ENCODE results near the gene PNMA6A. TPM values are rescaled to one million over a fixed set of nuclear protein-coding genes. Genes with fewer than 3 reads are reported as not detected.
"Not testable (repeated sequence)": the region's sequence is repeated elsewhere in the genome, so short reads cannot be mapped to it uniquely, and the experiment has no call there.

The PNMA6A gene

DNA sequence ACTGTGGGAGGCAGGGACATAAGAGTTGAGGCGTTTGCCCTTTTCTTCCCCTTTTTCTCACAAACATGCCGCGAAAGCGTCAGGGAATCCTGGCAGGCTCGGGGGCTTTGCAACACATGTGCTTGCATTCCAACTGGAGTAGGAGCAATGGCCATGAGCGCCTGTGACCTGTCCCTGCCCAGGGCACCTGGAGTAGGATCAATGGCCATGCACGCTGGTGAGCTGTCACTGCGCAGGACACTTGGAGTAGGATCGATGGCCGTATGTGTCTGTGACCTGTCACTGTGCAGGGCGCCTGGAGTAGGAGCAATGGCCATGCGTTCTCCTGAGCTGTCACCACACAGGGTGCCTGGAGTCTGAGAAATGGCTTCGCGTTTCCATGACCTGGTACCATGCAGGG is 51.2 kb downstream of the PNMA6A start:
- not testable (repeated sequence) for H4K91ac ChIP-seq (ENCODE audit: low read depth, low read length, poor library complexity); H2BK120ac ChIP-seq (ENCODE audit: low read depth, low read length); H3K23ac ChIP-seq (ENCODE audit: low read depth, low read length, poor library complexity); H2AFZ ChIP-seq (ENCODE audit: low read length); H2AK5ac ChIP-seq (ENCODE audit: low read depth, low read length); H3K18ac ChIP-seq (ENCODE audit: low read length); H3K79me1 ChIP-seq (ENCODE audit: low read depth, low read length); H3K4me1 ChIP-seq (ENCODE audit: control insufficient read depth in 2 of 2, insufficient read depth in 1 of 2, low read depth in 1 of 2, low read length in 2 of 2); H3K27me3 ChIP-seq (ENCODE audit: control insufficient read depth in 3 of 3, insufficient read depth in 3 of 3, low read depth in 1 of 3, low read length in 3 of 3); H3K4me2 ChIP-seq (ENCODE audit: insufficient read depth, low read length, poor library complexity, severe bottlenecking); H3K4ac ChIP-seq (ENCODE audit: low read length); H3K9me3 ChIP-seq (replicated peaks in 1 of 2; ENCODE audit: control insufficient read depth in 2 of 2, insufficient read depth in 1 of 2, low read depth in 1 of 2, low read length in 2 of 2); H2BK5ac ChIP-seq (ENCODE audit: low read length); H3K4me3 ChIP-seq (ENCODE audit: low read length in 2 of 2); H3K14ac ChIP-seq (ENCODE audit: low read length); H3K9ac ChIP-seq (ENCODE audit: low read depth, low read length, poor library complexity); DNase-seq (ENCODE audit: low spot score); H3K27ac ChIP-seq (replicated peaks; ENCODE audit: low read length); H2BK12ac ChIP-seq (ENCODE audit: low read length); H3K36me3 ChIP-seq (replicated peaks in 1 of 2; ENCODE audit: control insufficient read depth in 2 of 2, insufficient read depth in 2 of 2, low read length in 2 of 2); H4K8ac ChIP-seq (ENCODE audit: low read depth, low read length); H2BK15ac ChIP-seq (ENCODE audit: low read length)
- no CpG with 5 or more reads among the region's 14 CpGs for WGBS, 2 donors (ENCODE audit: extremely low coverage in 2 of 2, insufficient read length in 2 of 2, insufficient replicate concordance in 1 of 2)

Small RNA genes lying within 50 kb of the gene (small RNA-seq; reads per million reads assigned to genes)
- gene AC243428.1 (ENCODE audit: insufficient read depth): not detected

Data from neuronal stem cell (in vitro differentiated cells).